ENCODE measurements around the gene MME.

DNA sequence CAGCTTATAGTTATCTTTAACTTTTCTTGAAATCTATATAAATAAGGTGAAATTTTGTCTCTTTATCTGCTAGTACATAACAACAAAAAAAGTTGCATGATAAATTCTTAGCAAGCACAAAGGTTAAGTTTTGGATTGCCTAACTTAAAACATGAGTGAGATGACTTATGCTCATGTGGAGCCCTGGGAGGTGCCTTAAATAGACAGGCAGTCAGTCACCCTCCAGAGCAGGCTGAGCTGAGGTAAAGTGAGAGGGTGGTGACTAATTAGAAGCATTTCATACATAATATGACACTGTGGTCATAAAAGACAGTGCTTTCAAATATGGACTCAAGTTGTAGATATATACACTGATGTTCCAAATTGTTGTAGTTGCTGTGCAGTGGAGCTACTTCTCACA, 14.6 kb upstream of the MME start:
- TF ChIP-seq, protein P1, sequence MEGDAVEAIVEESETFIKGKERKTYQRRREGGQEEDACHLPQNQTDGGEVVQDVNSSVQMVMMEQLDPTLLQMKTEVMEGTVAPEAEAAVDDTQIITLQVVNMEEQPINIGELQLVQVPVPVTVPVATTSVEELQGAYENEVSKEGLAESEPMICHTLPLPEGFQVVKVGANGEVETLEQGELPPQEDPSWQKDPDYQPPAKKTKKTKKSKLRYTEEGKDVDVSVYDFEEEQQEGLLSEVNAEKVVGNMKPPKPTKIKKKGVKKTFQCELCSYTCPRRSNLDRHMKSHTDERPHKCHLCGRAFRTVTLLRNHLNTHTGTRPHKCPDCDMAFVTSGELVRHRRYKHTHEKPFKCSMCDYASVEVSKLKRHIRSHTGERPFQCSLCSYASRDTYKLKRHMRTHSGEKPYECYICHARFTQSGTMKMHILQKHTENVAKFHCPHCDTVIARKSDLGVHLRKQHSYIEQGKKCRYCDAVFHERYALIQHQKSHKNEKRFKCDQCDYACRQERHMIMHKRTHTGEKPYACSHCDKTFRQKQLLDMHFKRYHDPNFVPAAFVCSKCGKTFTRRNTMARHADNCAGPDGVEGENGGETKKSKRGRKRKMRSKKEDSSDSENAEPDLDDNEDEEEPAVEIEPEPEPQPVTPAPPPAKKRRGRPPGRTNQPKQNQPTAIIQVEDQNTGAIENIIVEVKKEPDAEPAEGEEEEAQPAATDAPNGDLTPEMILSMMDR (IDR thresholded peaks at IDR 0.05): no peak
- no peak for TF ChIP-seq POLR2A (IDR thresholded peaks at IDR 0.05)

Data from uterus (tissue), 2 donors.